HG02642 (cell line): Measurements from ENCODE around the gene EVA1C.
"Not testable (repeated sequence)": the region's sequence is repeated elsewhere in the genome, so short reads cannot be mapped to it uniquely, and the experiment has no call there.

Experiments used
- ATAC-seq: cut with Tn5 transposase; IDR thresholded peaks from one replicate; pipeline ENCODE4 v1.9.1; 2021; ENCODE audit warnings: mild to moderate bottlenecking; ENCODE audit not compliant: unreplicated experiment, poor library complexity

The EVA1C gene

DNA sequence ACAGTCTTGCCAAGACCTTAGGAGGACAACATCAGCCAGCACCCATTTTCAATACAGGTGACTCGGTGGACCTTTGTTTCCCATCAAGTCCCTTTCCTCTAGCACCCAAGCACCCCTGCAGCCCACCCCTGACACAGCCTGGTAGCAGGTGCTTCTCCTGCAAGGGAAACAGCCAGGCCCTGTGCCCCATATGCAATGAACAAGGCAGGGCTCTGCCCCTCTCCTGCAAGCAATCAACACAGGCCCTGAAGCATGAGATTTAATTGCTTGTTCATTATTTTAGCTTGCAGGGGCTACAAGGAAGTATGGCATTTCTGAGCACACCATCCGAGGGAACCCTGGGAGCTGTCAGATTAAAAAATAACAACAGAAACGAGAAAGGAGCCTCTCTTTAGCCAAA, 137.4 kb downstream of the EVA1C start:
- ATAC-seq = no peak

DNA sequence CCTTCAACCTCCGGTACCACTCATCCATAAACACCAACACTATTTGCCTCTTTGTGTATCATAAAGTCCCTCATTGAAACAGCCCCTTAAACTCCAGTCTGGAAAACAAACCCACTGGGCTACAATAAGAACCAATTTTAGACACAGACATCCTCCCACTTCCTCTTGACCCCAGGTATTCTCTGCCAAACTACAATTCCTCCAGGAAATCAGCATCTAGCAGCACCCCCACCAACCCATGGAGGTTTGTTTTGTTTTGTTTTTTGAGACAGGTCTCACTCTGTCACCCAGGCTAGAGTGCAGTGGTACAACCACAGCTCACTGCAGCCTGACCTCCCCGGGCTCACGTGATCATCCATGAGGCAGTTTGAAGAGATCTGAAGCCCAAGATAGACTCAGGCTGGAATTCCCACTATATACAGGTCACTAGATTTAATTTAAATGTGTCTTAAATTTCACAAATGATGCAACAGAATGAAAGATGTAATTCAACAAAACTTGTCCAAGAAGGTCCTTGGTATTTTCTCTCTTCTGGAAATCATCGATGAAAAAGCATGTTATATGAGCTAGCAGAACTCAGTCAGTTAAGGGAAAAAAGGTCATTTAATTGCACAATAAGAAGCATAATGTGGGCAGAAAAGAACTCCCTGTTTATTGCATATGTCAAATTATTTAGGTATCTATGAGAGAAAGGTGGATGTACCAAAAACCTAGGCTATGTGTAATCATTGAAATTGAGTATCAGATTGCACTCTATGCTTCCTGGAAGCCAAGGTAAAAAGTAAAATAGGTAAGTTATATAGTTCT, 142.5 kb downstream of the EVA1C start:
- no peak for ATAC-seq

DNA sequence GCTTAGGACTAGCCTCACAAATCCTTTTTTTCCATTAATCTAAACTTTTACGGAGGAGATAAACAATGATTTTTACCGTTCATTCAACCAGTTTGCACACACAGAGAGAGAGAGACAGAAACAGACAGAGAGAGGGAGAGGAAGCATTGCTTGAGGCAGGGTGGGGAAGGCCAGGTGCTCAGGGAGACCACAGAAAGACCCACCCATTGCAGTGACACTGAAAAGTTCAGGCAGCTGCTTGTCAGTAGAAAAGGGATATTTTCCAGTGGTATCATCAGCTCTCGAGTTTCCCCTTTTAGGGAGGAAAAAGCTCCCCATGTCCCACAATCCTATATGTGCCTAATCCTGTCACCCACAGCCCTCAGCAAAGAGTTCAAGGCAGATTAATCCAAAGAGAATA, 145.6 kb downstream of the EVA1C start:
- ATAC-seq = no peak

DNA sequence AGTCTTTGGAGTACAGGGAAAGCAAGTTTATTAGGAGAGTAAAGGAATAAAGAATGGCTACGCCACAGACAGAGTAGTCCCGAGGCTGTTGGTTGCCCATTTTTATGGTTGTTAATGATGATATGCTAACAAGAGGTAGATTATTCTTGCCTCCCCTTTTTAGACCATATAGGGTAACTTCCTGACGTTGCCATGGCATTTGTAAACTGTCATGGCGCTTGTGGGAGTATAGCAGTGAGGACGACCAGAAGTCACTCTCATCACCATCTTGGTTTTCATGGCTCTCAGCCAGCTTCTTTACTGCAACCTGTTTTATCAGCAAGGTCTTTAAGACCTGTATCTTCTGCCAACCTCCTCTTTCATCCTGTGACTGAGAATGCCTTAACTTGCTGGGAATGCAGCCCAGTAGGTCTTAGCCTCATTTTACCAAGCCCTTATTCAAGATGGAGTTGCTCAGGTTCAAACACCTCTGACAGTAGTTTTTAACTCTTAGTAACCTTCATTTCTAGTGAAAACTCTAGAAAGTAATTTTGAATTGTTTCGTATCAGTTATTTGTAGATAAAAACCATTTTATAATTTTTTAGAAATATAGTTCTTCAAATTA, 146.6 kb downstream of the EVA1C start:
- no peak for ATAC-seq

DNA sequence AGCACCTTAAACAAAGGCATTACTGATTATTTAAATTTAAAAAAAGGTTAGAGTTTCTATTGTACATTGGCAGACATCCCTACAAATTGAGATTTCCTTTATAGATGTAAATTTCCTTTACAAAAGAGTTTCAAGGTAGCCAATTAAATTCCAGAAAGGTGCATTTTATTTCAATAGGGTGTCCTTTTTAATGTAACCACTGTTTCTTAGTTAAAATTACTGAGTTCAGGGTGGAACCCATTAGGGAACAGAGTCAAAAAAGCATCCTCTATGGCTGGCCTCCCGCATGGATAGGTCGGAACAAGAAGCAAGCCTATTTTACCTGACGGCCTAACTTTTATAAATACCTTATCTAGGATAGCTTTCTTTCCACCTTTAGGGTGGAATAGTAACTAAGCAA, 148.4 kb downstream of the EVA1C start:
- no peak for ATAC-seq

DNA sequence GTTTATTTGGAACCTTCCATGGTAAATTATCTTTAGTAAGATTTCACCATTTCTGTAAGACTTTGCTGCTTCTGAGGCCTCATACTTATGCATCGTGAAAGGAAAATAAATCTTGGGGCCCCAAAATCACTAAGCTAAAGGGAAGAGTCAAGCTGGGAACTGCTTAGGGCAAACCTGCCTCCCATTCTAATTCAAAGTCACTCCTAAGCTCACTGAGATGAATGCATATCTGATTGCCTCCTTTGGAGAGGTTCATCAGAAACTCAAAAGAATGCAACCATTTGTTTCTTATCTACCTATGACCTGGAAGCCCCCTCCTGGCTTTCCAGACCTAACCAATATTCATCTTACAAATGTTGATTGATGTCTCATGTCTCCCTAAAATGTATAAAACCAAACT, 149.0 kb downstream of the EVA1C start:
- not testable (repeated sequence) for ATAC-seq

DNA sequence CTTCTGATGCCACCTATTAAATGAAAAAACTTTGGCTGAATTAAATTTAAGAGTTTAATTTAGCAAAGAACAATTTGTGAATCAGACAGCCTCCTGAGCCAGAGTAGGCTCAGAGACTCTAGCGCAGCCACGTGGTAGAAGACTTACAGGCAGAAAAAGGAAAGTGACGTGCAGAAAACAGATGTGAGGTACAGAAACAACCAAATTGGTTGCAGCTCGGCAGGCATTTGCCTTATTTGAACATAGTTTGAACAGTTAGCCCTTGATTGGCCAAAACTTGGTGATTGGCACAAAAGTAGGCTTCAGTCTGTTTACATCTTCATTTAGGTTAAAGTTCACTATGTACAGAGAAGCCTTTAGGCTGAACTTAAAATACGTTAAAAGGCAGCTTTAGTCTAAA, 149.9 kb downstream of the EVA1C start:
- no peak for ATAC-seq

DNA sequence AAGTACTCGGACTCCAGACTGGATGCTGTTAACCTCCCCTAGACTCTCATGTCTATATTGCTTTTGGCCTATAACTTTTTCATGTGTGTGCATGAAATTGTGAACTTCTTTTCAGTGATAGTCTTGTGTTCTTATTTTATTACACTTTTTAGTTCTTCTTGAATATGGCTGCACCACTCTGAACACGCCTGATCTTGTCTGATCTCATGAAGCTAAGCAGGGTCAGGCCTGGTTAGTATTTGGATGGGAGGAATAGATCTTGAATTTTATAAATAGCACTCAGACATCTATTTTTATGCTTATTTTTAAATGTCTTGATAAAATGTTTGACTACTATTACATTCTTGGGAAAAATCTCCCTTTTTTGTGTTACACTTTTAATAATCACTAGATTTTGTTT, 150.4 kb downstream of the EVA1C start:
- ATAC-seq = no peak
